HL-60/S4 treated with retinoic acid at 250 ng/mL for 4 days and 3 days (cell line): Measurements from ENCODE around the gene SLC6A19.

ENCODE experiments used
- in situ Hi-C: fragments of 300-500 bp; cut with MboI; formaldehyde crosslinking; loops from 2 replicates; pipeline ENCODE4 v1.7.0; 2022; ENCODE audit warnings: low sequenced_read_pairs

Gene SLC6A19

DNA sequence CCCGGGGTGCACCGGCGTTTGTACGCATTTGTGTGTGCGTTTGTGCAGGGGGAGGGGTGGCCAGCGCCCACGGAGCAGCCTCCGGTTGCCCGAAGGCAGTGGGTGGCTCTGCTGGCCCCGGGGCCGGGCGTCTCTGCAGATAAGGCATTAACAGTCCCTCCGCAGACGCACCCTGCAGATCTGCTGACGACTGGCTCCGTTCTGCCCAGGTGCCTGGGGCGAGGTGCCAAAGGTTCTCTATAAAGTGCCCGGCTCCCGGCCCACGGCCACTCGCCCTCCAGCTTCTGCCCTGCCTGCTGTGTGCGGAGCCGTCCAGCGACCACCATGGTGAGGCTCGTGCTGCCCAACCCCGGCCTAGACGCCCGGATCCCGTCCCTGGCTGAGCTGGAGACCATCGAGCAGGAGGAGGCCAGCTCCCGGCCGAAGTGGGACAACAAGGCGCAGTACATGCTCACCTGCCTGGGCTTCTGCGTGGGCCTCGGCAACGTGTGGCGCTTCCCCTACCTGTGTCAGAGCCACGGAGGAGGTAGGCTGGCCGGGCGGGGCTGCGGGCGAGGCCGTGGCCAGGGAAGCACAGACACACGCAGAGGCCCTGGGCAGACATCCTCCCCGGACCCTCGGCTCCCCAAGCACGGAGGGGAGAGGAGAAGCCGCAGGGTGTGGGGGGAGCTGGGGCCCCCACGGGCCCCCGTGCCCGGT is at the start of gene SLC6A19:
SLC6A19 (plus strand) TSS at position 269 of the 699 bp plus-strand sequence; CDS start at position 325, 56 bp downstream.
- in situ Hi-C loops = no loop called here

DNA sequence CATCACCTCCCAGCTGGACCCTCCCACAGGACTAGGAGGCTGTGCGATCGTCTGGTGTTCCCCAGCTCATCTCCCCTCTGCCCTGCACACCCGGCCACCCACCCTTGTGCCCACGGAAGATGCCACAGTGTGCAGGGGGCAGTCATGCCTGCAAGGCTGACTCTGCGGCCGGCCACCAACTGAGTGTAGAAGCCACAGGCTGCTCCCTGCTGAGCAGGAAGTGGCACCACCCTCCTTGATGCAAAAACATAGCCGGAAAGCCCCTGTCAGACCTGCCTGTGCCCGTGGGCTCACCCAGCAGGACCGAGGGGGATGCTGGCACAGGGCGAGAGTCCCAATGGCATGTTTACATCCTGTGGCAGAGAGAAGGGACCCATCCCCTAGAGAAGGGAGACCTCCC is 49.2 kb upstream of the SLC6A19 start:
- in situ Hi-C loops = loop anchor here (25.0 kb wide), 1 partner anchor 485 kb away; no protein-coding TSS in a partner anchor

DNA sequence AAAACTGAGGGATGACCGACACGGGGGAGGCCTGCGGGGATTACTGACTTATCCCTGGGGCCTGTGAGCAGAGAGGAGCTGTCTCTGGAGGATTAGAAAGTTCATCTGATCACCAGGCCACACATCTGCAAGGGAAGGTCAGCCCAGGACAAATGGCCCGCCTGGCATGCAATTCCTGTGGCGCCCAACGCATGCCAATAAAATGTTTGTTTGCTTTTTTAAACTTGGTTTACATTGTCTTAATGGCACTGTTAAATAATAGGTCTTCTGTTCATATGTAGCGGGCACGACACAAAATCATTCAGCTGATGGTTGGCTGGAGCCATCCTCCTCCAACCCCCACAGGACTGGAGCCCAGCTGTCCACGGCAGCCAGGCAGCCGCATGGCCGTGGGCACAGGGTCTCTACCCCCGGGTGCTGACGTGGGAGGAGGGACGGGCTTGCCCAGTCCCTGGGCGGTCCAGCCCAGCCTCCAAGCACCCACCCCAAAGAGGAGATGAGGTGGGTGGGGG is 48.6 kb upstream of the SLC6A19 start:
- in situ Hi-C loops = loop anchor here (25.0 kb wide), 1 partner anchor 484 kb away; no protein-coding TSS in a partner anchor

DNA sequence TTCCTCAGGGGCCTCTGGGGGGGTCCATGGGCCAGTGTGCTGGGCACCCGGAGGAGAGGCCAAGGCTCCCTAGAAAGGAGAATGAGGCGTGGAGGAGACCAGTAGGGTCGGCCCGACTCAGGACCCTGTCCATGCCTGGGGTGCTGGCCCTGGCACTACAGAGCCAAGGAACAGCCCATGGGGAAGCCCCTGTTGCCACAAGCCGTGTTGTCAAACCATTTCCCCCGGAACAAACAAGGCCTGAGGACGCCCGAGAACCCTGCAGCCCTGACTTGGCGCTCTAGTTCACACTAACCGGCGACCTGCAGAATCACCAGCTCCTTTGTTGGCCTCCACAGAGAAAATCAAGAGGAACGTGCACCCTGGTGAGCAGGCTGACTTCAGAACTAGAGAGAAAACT is 48.0 kb upstream of the SLC6A19 start:
- in situ Hi-C loops = loop anchor here (25.0 kb wide), 1 partner anchor 484 kb away; no protein-coding TSS in a partner anchor

DNA sequence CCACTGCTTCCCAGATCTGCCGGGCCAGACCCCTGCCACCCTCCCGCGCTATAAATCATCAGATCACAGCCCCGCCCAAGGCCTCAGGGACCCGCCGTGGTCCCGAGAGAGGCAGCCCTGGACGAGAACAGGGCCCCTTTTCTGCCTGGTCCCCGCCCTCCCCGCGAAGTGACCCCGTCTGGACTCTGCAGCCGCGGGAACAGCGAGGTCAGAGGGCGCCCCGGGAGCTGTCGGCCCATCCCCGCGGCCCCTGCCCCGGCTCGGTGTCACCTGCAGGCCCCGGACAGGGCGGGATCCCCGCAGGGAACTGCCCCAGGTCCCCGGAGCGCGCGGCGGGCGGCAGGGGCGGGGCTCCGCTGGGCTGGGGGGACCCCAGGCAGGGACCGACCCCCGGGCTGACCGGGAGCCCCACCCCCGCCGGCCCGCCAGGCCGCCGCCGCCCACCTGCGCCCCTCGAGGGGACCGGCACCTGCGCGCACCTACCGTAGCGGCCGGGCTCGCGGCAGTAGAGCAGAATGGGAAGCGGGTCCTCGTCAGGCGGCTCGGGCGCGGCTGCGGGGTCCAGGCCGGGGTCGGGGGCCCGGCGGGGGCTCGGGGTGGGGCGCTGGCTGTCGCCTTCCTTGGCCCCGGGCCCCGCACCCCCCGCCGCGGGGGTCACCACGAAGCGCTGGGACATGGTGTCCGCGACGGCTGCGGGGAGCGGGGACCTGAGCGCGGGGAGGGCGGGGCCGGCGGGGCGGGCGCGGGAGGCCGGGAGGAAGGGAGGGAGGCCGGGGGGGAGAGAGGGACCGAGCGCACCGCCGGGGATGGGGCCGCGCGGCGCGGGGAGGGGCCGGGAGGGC is 46.0 kb upstream of the SLC6A19 start:
- in situ Hi-C loops = loop anchor here (25.0 kb wide), 1 partner anchor 482 kb away; no protein-coding TSS in a partner anchor

DNA sequence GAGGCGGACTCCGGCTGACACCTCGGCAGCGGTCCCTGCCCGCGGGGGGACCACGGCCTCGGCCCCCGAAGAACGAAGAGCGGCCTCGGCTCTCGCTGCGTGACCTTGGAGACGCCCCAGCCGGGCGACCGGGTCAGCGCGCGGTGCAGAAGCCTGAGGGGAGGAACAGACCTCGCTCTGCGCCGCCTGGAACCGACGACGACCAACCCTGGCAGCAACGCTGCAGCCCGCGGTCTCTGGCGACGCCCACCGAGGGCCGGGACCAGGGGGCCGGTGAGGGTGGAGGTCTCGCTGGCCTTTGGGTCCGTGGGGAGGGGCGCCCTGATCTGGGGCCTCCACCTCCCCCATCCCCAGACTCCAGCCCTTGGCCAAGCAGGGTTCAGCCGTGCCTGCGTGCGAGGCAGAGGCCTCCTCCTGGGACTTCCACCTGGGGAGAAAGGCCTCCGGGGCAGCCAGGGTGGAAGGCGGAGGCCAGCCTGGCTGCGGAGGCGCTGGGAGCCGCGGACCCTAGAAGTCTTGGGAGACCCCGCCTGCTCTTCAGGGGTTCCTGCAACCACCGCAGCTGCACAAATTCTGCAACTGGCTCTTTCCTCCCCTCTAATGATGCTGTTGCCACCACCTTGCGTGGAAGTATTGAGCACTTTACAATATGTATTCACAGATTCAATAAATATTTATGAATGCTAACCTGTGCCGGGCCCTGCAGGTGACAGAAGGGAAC is 45.2 kb upstream of the SLC6A19 start:
- in situ Hi-C loops = loop anchor here (25.0 kb wide), 1 partner anchor 481 kb away; no protein-coding TSS in a partner anchor

DNA sequence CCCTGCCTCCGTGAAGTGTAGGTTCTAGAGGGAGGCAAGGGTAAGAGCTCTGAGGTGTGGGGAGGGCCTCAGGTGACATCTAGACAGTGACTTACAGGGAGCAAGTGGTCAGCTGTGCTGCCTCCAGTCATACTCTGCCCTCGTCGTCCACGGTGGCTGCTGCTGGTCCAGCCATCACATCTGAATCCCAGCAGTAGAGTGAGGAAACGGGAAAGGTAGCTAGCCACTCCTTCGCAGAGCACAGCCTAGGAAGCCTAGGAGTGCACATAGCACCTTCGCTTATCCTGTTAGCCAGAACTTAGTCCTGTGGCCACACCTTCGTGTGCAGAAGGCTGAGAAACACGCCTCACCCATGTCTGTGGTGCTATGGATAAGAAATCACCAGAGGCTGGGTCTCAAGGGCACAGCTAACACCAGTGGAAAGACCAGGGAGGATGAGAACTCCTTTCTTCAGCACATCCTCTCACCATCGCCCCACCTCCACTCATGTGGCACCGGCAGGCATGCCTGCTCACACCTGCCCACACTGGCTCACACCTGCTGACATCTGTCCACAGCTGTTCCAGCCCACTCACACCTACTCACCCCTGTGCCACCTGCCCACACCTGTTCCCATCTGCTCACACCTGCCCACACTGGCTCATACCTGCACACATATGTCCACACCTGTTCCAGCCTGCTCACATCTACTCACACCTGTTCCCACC is 44.5 kb upstream of the SLC6A19 start:
- in situ Hi-C loops = loop anchor here (25.0 kb wide), 1 partner anchor 480 kb away; no protein-coding TSS in a partner anchor

DNA sequence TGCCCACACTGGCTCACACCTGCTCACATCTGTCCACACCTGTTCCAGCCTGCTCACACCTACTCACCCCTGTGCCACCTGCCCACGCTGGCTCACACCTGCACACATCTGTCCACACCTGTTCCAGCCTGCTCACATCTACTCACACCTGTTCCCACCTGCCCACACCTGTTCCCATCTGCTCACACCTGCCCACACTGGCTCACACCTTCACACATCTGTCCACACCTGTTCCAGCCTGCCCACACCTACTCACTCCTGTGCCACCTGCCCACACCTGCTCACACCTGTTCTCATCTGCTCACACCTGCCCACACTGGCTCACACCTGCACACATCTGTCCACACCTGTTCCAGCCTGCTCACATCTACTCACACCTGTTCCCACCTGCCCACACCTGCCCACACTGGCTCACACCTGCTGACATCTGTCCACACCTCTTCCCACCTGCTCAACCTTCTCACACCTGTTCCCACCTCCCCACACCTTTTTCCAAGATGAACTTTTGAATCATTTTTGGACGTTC is 43.9 kb upstream of the SLC6A19 start:
- in situ Hi-C loops = loop anchor here (25.0 kb wide), 1 partner anchor 480 kb away; no protein-coding TSS in a partner anchor

DNA sequence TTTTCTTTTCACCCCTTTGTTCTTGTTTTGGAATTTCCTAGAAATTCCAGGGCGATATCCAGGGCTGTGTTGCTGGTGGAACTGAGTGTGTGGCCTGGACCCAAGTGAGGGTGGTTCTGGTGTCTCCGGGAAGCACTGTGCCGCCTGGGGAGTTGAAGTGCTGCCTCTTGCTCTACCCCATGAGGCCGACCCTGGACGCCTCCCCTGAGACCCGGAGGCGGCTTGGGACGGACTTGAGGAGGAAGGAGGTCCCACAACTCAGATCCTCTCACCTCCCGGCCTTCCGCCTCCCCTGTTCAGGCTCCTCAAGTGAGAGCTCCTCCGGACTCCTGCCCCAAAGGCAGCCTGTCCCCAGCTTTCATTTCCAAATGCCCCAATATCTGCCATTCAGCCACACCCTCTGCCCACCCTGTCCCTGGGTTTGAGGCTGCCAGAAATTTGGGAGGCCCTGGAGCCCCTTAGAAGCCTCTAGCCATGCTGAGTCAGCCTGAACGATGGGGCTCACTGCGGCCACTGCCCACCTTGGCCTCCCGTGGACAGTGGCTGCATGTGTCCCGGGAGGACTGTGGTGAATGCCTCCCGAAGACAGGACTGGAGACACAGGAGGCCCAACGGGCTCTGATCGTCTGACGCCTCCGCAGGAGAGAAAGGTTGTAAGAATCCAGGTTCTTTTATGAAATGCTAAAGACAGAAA is 42.6 kb upstream of the SLC6A19 start:
- in situ Hi-C loops = loop anchor here (25.0 kb wide), 1 partner anchor 479 kb away; no protein-coding TSS in a partner anchor

DNA sequence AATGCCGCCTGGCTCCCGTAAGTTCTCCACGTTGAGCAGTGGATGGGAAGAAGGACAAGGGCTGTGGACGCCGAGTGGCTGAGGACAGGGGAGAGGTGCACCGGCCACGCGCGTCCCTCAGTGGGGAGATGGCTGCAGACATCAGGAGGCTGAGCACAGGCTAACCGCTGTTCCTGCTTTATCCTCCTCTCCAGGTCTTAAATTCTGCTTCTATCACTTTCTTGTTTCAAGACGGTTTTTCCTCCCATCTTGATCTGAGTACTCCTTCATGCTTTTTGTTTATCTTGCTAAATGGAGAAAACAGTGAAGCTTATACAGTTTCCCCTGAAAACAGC is 42.1 kb upstream of the SLC6A19 start:
- in situ Hi-C loops = loop anchor here (25.0 kb wide), 1 partner anchor 478 kb away; no protein-coding TSS in a partner anchor

DNA sequence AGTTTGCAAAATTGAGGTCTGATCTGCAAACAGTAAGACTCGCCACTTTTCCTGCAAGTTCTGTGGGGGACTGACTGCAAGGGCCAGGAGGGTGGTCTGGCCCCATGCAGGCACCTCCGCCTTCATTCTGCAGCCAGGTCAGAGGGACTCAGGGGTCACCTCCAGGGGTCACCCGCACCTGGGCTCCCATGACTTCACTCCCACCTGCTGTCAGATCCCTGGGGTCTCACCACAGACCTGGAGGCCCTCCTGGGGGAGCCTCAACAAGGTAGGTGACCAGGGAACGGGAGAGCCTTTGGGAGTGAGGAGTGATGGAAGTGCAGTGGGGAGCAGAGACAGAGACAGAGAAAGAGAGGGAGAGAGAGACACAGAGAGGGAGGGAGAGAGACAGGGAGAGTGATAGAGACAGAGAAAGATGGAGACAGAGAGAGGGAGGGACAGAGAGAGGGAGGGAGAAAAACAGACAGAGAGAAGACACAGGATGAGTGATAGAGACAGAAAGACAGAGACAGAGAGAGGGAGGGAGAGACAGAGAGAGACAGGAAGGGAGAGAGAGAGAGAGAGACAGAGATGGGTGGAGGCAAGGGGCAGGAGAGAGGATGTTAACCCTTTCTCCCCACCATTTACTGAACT is 41.5 kb upstream of the SLC6A19 start:
- in situ Hi-C loops = loop anchor here (25.0 kb wide), 1 partner anchor 477 kb away; no protein-coding TSS in a partner anchor

DNA sequence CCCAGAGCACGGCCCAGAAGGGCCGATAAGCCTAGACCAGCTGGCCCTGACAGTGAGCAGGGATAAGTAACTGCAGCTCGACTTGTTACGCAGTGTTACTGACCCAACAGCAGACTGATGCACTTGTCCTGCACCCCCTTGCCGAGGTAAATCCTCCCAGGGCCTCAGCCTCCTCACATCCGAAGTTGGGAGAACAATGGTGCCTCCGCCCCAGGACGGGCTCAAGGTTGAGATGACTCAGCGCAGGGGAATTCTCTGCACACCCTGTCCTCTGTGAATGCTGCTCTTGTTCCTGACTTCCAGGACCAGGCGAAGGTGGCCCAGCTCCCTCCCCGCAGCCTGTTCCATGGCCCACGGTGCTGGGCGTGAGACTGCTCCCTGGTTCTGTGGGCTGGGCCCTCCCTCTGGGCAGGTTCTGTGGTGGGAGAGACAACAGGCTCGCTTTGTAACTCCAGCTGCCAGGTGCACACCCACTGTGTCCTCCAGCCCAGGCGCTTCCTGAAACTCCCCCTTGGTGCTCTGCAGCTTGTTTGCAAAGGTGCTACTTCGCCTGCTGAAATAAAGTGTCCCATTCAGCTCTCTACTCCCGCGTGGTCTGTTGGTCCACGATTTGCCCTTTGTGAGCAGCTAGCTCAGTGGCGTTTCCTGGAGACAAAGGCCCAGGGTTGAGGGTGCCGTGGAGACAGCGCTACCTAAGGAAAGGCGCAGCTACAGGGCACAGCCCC is 40.1 kb upstream of the SLC6A19 start:
- in situ Hi-C loops = loop anchor here (25.0 kb wide), 1 partner anchor 476 kb away; no protein-coding TSS in a partner anchor

DNA sequence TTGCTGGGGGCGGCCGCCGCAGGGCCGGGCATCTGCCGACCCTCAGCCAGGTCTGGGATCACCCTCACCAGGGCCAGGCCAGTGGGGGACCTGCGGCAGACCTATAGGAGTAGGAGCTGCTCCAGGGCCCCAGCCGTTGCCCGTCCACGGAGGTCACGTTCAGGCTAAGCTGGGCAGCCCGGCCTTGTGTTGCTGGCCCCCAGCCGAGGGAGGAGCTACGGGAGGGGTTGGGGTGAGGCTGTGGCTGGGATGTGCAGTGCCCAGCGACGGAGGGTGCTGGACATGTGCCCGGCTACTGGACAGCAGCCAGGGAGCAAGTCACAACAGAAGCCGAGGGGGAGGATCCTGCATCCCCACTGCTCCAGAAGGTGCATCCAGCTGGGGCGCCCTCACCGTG is 39.6 kb upstream of the SLC6A19 start:
- in situ Hi-C loops = loop anchor here (25.0 kb wide), 1 partner anchor 475 kb away; no protein-coding TSS in a partner anchor

DNA sequence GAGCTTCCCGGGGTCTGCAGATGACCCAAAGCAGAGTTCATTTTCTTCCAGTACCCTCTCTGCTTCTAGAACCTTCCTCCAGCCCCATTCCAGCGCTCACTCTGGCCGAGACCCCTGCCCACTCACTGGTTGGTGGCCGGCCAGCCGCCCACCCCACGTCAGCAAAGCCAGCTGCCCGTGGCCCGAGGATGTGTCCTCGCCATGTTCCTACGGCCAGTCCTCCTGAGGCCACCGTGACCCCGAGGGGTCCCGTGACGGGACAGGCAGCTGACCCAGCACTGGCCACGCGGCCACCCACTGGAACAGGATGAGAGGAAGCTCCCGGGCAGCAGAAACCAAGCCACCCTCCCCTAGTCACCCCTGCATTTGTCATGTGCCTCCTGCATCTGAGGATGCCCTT is 39.1 kb upstream of the SLC6A19 start:
- in situ Hi-C loops = loop anchor here (25.0 kb wide), 1 partner anchor 475 kb away; no protein-coding TSS in a partner anchor

DNA sequence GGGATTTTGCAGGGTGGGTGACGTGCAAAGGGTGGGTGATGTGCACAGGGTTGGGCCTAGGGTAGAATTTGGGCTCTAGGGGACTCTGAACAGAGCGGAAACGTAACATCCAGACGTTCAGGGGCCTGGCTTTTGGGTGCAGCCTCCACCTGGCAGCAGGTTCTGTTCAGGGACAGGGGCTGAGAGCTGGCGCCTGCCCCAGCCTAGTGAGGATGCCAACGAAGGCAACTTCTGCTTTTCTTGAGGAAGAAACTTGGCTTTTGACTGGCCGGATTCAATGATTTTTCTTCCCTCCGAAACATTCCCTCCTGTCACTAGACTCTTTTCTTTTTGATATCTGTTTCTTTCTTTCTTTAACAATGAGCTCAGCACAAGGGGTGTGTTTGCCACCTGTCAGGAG is 38.6 kb upstream of the SLC6A19 start:
- in situ Hi-C loops = loop anchor here (25.0 kb wide), 1 partner anchor 475 kb away; no protein-coding TSS in a partner anchor

DNA sequence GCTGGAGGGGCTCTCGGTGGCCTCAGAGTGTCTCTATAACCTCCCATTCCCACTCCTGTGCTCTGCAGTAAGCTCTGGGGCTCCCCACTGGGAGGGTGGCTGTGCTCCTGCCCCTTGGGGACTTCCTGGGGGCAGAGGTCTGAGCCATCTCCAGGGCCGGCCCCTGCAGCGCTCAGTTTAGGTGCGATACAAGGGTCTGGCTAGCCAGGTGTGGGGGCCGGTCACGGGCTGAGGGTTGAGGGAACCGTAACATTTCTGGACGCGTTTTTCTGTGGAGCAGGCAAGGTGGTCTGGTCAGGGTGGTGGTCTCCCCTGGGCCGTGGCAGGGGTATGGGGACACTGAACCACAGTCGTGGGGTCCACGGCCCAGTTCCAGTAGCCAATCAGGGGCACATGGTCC is 38.0 kb upstream of the SLC6A19 start:
- in situ Hi-C loops = loop anchor here (25.0 kb wide), 1 partner anchor 474 kb away; no protein-coding TSS in a partner anchor

DNA sequence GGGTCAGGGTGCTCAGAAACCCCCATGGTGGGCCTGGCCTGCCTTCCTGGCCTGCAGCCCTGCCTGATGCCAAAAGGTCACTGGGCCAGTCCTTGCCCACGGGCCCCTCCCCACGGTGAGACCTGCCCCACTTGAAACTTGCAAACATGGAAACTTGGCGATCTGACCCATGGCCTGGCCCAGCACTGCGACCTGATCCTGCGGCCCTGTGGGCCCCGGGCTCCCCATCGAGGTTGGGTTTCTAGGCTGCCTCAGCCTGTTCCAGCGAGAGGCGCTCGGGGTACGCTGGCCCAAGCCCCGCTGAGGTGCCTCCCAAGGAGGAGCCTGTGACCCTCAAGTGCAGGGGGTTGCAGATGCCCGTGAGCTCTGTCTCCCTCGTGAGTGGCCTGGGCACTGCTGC is 37.5 kb upstream of the SLC6A19 start:
- in situ Hi-C loops = loop anchor here (25.0 kb wide), 1 partner anchor 473 kb away; no protein-coding TSS in a partner anchor
